Colon (tissue), 2 donors: ENCODE measurements around the gene EWSR1.

Source experiments
- FAIRE-seq: peaks from 2 replicates; lab custom pipeline; 2012; peaks lifted over from hg19 to GRCh38; lab: Jason Lieb, UNC
- donor health status: control.
- donor health status: control.

EWSR1 gene

GRCh38 chr22:29306835-29307595 lies 38.9 kb downstream of the EWSR1 start:
- no peak for FAIRE-seq

- FAIRE-seq = no peak
Observed at GRCh38 chr22:29307596-29308147, 39.6 kb downstream of the EWSR1 start.

GRCh38 chr22:29308148-29308790 lies 40.2 kb downstream of the EWSR1 start:
- FAIRE-seq = no peak

GRCh38 chr22:29308791-29309262 lies 40.8 kb downstream of the EWSR1 start:
- no peak for FAIRE-seq

GRCh38 chr22:29309332-29310064 lies 41.4 kb downstream of the EWSR1 start:
- no peak for FAIRE-seq

GRCh38 chr22:29310065-29310862 lies 42.2 kb downstream of the EWSR1 start:
- FAIRE-seq = no peak

GRCh38 chr22:29310863-29311339 lies 42.8 kb downstream of the EWSR1 start:
- no peak for FAIRE-seq

GRCh38 chr22:29311464-29312217 lies 43.6 kb downstream of the EWSR1 start:
- no peak for FAIRE-seq

- no peak for FAIRE-seq
Observed at GRCh38 chr22:29312218-29313125, 44.4 kb downstream of the EWSR1 start.

- FAIRE-seq = no peak
Observed at GRCh38 chr22:29313126-29313575, 45.1 kb downstream of the EWSR1 start.

- no peak for FAIRE-seq
Observed at GRCh38 chr22:29313576-29314466, 45.8 kb downstream of the EWSR1 start.

GRCh38 chr22:29314537-29315285 lies 46.6 kb downstream of the EWSR1 start:
- no peak for FAIRE-seq

GRCh38 chr22:29315286-29316140 lies 47.4 kb downstream of the EWSR1 start, which contains the start of gene RASL10A:
Gene RASL10A, minus strand, starts transcription at chr22:29315697. Its CDS starts 451 bp downstream, at chr22:29315246.
- no peak for FAIRE-seq

GRCh38 chr22:29316141-29316828 lies 48.2 kb downstream of the EWSR1 start:
- FAIRE-seq = no peak

GRCh38 chr22:29317827-29318454 lies 49.9 kb downstream of the EWSR1 start:
- no peak for FAIRE-seq

- no peak for FAIRE-seq
Observed at GRCh38 chr22:29319072-29319471, 51.0 kb downstream of the EWSR1 start.
